ENCODE results near the gene FAHD2B.
"Not testable (repeated sequence)": the region's sequence is repeated elsewhere in the genome, so short reads cannot be mapped to it uniquely, and the experiment has no call there.

Gene FAHD2B

GRCh38 chr2:97068074-97068473 lies 26.6 kb downstream of the FAHD2B start:
- Histone ChIP-seq H3K9ac (ENCODE audit: low read depth, low read length, poor library complexity) (no peak overlapping the region), H2BK12ac (ENCODE audit: low read length) (no peak overlapping the region), H2BK15ac (ENCODE audit: low read length) (no peak overlapping the region), H4K8ac (ENCODE audit: low read depth, low read length) (no peak overlapping the region), H3K9me3 (replicated peaks in 1 of 2; ENCODE audit: control insufficient read depth in 2 of 2, insufficient read depth in 1 of 2, low read depth in 1 of 2, low read length in 2 of 2) (no peaks in the 10 kb centered on the region), H2AK5ac (ENCODE audit: low read depth, low read length) (no peak overlapping the region), H4K91ac (ENCODE audit: low read depth, low read length, poor library complexity) (no peak overlapping the region), H3K4ac (ENCODE audit: low read length) (peak overlapping the region; percentile 38), H3K18ac (ENCODE audit: low read length) (peak overlapping the region; percentile 79), H3K23ac (ENCODE audit: low read depth, low read length, poor library complexity) (no peak overlapping the region), H2BK120ac (ENCODE audit: low read depth, low read length) (no peak overlapping the region), H3K4me3 (ENCODE audit: low read length in 2 of 2) (no peak overlapping the region), H2AFZ (ENCODE audit: low read length) (no peak overlapping the region), H3K79me1 (ENCODE audit: low read depth, low read length) (no peaks in the 10 kb centered on the region), H3K27me3 (ENCODE audit: control insufficient read depth in 3 of 3, insufficient read depth in 3 of 3, low read depth in 1 of 3, low read length in 3 of 3) (no peaks in the 10 kb centered on the region), H3K14ac (ENCODE audit: low read length) (no peak overlapping the region), H3K27ac (replicated peaks; ENCODE audit: low read length) (no peak overlapping the region), H3K36me3 (replicated peaks in 1 of 2; ENCODE audit: control insufficient read depth in 2 of 2, insufficient read depth in 2 of 2, low read length in 2 of 2) (no peaks in the 10 kb centered on the region), H2BK5ac (ENCODE audit: low read length) (no peak overlapping the region), H3K4me1 (ENCODE audit: control insufficient read depth in 2 of 2, insufficient read depth in 1 of 2, low read depth in 1 of 2, low read length in 2 of 2) (no peaks in the 10 kb centered on the region), H3K4me2 (ENCODE audit: insufficient read depth, low read length, poor library complexity, severe bottlenecking) (no peak overlapping the region)
- DNase-seq (ENCODE audit: low spot score), result no peak
- no CpG with 5 or more reads among the region's 1 CpG for WGBS, 2 donors (ENCODE audit: extremely low coverage in 2 of 2, insufficient read length in 2 of 2, insufficient replicate concordance in 1 of 2)

- DNase-seq (ENCODE audit: low spot score), result no peak
- H2AFZ ChIP-seq (ENCODE audit: low read length), result no peak overlapping the region
- no peak overlapping the region for H3K23ac ChIP-seq (ENCODE audit: low read depth, low read length, poor library complexity)
- H3K9ac ChIP-seq (ENCODE audit: low read depth, low read length, poor library complexity), result no peak overlapping the region
- WGBS, 2 donors (ENCODE audit: extremely low coverage in 2 of 2, insufficient read length in 2 of 2, insufficient replicate concordance in 1 of 2), result no CpG with 5 or more reads among the region's 5 CpGs
- no peak overlapping the region for H3K4me2 ChIP-seq (ENCODE audit: insufficient read depth, low read length, poor library complexity, severe bottlenecking)
- H4K8ac ChIP-seq (ENCODE audit: low read depth, low read length), result no peak overlapping the region
- H3K27me3 ChIP-seq (ENCODE audit: control insufficient read depth in 3 of 3, insufficient read depth in 3 of 3, low read depth in 1 of 3, low read length in 3 of 3), result no peaks in the 10 kb centered on the region
- no peak overlapping the region for H3K27ac ChIP-seq (replicated peaks; ENCODE audit: low read length)
- no peak overlapping the region for H2BK12ac ChIP-seq (ENCODE audit: low read length)
- H3K4ac ChIP-seq (ENCODE audit: low read length), result no peak overlapping the region
- H2BK15ac ChIP-seq (ENCODE audit: low read length), result no peak overlapping the region
- no peaks in the 10 kb centered on the region for H3K36me3 ChIP-seq (replicated peaks in 1 of 2; ENCODE audit: control insufficient read depth in 2 of 2, insufficient read depth in 2 of 2, low read length in 2 of 2)
- H3K79me1 ChIP-seq (ENCODE audit: low read depth, low read length), result no peaks in the 10 kb centered on the region
- H2BK5ac ChIP-seq (ENCODE audit: low read length), result no peak overlapping the region
- H4K91ac ChIP-seq (ENCODE audit: low read depth, low read length, poor library complexity), result no peak overlapping the region
- no peak overlapping the region for H3K18ac ChIP-seq (ENCODE audit: low read length)
- no peaks in the 10 kb centered on the region for H3K9me3 ChIP-seq (replicated peaks in 1 of 2; ENCODE audit: control insufficient read depth in 2 of 2, insufficient read depth in 1 of 2, low read depth in 1 of 2, low read length in 2 of 2)
- H2AK5ac ChIP-seq (ENCODE audit: low read depth, low read length), result no peak overlapping the region
- peak overlapping the region; percentile 58 for H3K14ac ChIP-seq (ENCODE audit: low read length)
- no peaks in the 10 kb centered on the region for H3K4me1 ChIP-seq (ENCODE audit: control insufficient read depth in 2 of 2, insufficient read depth in 1 of 2, low read depth in 1 of 2, low read length in 2 of 2)
- H3K4me3 ChIP-seq (ENCODE audit: low read length in 2 of 2), result no peak overlapping the region
- no peak overlapping the region for H2BK120ac ChIP-seq (ENCODE audit: low read depth, low read length)
These were observed 27.2 kb downstream of the FAHD2B start for GRCh38 chr2:97067279-97068004.

- not testable (repeated sequence) for H2AFZ ChIP-seq (ENCODE audit: low read length); H2BK5ac ChIP-seq (ENCODE audit: low read length); DNase-seq (ENCODE audit: low spot score); H3K14ac ChIP-seq (ENCODE audit: low read length); H2AK5ac ChIP-seq (ENCODE audit: low read depth, low read length); H3K9me3 ChIP-seq (replicated peaks in 1 of 2; ENCODE audit: control insufficient read depth in 2 of 2, insufficient read depth in 1 of 2, low read depth in 1 of 2, low read length in 2 of 2); H3K18ac ChIP-seq (ENCODE audit: low read length); H4K8ac ChIP-seq (ENCODE audit: low read depth, low read length); H2BK12ac ChIP-seq (ENCODE audit: low read length); H3K4me3 ChIP-seq (ENCODE audit: low read length in 2 of 2); H2BK15ac ChIP-seq (ENCODE audit: low read length); H3K23ac ChIP-seq (ENCODE audit: low read depth, low read length, poor library complexity); H3K27me3 ChIP-seq (ENCODE audit: control insufficient read depth in 3 of 3, insufficient read depth in 3 of 3, low read depth in 1 of 3, low read length in 3 of 3); H3K4me1 ChIP-seq (ENCODE audit: control insufficient read depth in 2 of 2, insufficient read depth in 1 of 2, low read depth in 1 of 2, low read length in 2 of 2); H3K27ac ChIP-seq (replicated peaks; ENCODE audit: low read length); H3K4me2 ChIP-seq (ENCODE audit: insufficient read depth, low read length, poor library complexity, severe bottlenecking); H3K4ac ChIP-seq (ENCODE audit: low read length); H4K91ac ChIP-seq (ENCODE audit: low read depth, low read length, poor library complexity); H3K79me1 ChIP-seq (ENCODE audit: low read depth, low read length); H3K36me3 ChIP-seq (replicated peaks in 1 of 2; ENCODE audit: control insufficient read depth in 2 of 2, insufficient read depth in 2 of 2, low read length in 2 of 2); H2BK120ac ChIP-seq (ENCODE audit: low read depth, low read length); H3K9ac ChIP-seq (ENCODE audit: low read depth, low read length, poor library complexity)
- no CpG with 5 or more reads among the region's 5 CpGs for WGBS, 2 donors (ENCODE audit: extremely low coverage in 2 of 2, insufficient read length in 2 of 2, insufficient replicate concordance in 1 of 2)
These were observed 28.7 kb downstream of the FAHD2B start for GRCh38 chr2:97066030-97066429.

- H2BK15ac ChIP-seq (ENCODE audit: low read length); H4K8ac ChIP-seq (ENCODE audit: low read depth, low read length); H3K27me3 ChIP-seq (ENCODE audit: control insufficient read depth in 3 of 3, insufficient read depth in 3 of 3, low read depth in 1 of 3, low read length in 3 of 3); H3K9me3 ChIP-seq (replicated peaks in 1 of 2; ENCODE audit: control insufficient read depth in 2 of 2, insufficient read depth in 1 of 2, low read depth in 1 of 2, low read length in 2 of 2); H2AFZ ChIP-seq (ENCODE audit: low read length); H3K23ac ChIP-seq (ENCODE audit: low read depth, low read length, poor library complexity); H3K18ac ChIP-seq (ENCODE audit: low read length); H2AK5ac ChIP-seq (ENCODE audit: low read depth, low read length); H3K4me1 ChIP-seq (ENCODE audit: control insufficient read depth in 2 of 2, insufficient read depth in 1 of 2, low read depth in 1 of 2, low read length in 2 of 2); H3K4ac ChIP-seq (ENCODE audit: low read length); H3K4me2 ChIP-seq (ENCODE audit: insufficient read depth, low read length, poor library complexity, severe bottlenecking); H3K14ac ChIP-seq (ENCODE audit: low read length); H2BK12ac ChIP-seq (ENCODE audit: low read length); H3K9ac ChIP-seq (ENCODE audit: low read depth, low read length, poor library complexity); H3K36me3 ChIP-seq (replicated peaks in 1 of 2; ENCODE audit: control insufficient read depth in 2 of 2, insufficient read depth in 2 of 2, low read length in 2 of 2); H3K27ac ChIP-seq (replicated peaks; ENCODE audit: low read length); H3K4me3 ChIP-seq (ENCODE audit: low read length in 2 of 2); H3K79me1 ChIP-seq (ENCODE audit: low read depth, low read length); DNase-seq (ENCODE audit: low spot score); H4K91ac ChIP-seq (ENCODE audit: low read depth, low read length, poor library complexity); H2BK120ac ChIP-seq (ENCODE audit: low read depth, low read length); H2BK5ac ChIP-seq (ENCODE audit: low read length): not testable (repeated sequence)
- no CpG with 5 or more reads among the region's 1 CpG for WGBS, 2 donors (ENCODE audit: extremely low coverage in 2 of 2, insufficient read length in 2 of 2, insufficient replicate concordance in 1 of 2)
These were observed 32.7 kb downstream of the FAHD2B start for GRCh38 chr2:97062020-97062419.

Measured in neuronal stem cell (in vitro differentiated cells).